ENCODE measurements around the gene SFXN5. TPM values are rescaled to one million over a fixed set of nuclear protein-coding genes. Genes with fewer than 3 reads are reported as not detected.
A peak's percentile ranks its signal among the peaks of the same experiment; 100 is the strongest.

The SFXN5 gene
- total RNA-seq, 2 donors from 2014 or later = 10.3 to 10.9 TPM

DNA sequence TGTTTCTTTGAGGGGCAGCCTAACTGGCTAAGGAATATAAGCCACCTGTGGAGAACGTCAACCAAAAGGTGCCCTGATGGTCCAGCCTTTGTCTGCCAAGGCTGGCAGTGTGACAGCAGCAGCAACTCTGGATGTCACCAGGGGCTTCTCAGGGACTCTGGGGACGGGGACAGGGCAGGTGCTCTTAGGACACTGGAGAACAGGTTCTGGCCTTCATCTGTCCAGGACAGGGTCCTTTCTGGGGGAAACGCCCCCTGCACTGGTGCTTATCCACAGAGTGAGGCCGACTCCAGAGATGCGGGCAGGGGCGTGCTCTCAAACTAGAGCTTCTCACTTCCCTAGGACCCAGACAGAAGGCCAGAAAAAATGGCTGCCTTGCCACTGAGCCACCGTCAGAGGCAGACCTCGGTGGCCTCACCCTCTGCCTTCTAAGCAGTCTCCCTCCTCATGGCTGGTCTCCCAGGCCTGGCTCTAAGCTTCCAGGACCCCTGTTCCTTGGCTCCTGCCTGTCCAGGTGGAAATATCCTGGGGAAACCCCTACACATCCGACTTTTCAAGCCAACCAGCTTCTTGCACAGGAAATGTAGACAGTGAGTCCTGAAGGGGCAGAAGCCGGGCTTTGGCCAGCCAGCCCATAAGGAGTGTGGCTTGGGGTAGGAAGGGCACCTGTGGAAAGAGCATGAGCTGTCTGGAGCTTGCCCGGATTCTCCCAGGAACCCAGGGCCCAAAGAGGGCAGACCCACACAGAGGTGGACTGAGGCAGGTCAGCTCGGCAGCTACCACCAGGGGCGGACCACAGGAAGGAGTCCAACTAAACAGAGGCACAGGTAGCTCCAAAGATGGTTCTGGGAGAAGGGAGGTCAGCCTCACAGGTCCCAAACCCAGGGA is 11.3 kb upstream of the SFXN5 start:
- intact Hi-C loops (cut with DNase I) = loop anchor here in 1 of 2 donors (5.0 kb wide), 2 partner anchors 80 to 320 kb away; no protein-coding TSS in a partner anchor
- DNase-seq (ENCODE audit: low spot score) = peak; percentile 61

- intact Hi-C loops (cut with DNase I) = loop anchor here in 1 of 2 donors (5.0 kb wide), 2 partner anchors 81 to 321 kb away; no protein-coding TSS in a partner anchor
- DNase-seq (ENCODE audit: low spot score) = no peak
Measured at GRCh38 chr2:73081181-73081671, 9.7 kb upstream of the SFXN5 start.

GRCh38 chr2:73080321-73081131 is 9.0 kb upstream of the SFXN5 start:
- intact Hi-C loops (cut with DNase I) = loop anchor here in 1 of 2 donors (5.0 kb wide), 2 partner anchors 82 to 322 kb away; no protein-coding TSS in a partner anchor
- no peak for DNase-seq (ENCODE audit: low spot score)

DNA sequence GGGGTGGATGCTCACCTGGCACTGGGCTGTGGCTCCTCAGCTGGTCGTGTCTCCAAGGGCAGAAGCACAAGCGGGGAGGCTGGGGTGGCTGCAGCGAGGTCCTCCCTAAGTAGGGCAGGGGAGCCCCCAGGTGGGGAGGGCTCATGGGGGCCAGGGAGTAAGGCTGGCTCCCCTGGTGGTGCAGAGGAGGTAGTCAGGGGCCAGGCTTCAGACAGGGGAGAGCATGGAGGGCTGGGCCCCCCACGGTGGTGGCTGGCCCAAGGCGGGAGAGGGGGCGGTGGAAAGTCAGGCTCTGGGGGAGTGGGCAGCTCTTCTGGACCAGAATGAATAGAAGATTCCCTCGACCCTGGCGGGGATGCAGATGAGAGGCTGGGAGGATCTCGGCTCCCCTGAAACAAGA is 8.1 kb upstream of the SFXN5 start:
- intact Hi-C loops (cut with DNase I) = loop anchor here in 1 of 2 donors (5.0 kb wide), 2 partner anchors 83 to 323 kb away; no protein-coding TSS in a partner anchor
- DNase-seq (ENCODE audit: low spot score) = no peak

DNA sequence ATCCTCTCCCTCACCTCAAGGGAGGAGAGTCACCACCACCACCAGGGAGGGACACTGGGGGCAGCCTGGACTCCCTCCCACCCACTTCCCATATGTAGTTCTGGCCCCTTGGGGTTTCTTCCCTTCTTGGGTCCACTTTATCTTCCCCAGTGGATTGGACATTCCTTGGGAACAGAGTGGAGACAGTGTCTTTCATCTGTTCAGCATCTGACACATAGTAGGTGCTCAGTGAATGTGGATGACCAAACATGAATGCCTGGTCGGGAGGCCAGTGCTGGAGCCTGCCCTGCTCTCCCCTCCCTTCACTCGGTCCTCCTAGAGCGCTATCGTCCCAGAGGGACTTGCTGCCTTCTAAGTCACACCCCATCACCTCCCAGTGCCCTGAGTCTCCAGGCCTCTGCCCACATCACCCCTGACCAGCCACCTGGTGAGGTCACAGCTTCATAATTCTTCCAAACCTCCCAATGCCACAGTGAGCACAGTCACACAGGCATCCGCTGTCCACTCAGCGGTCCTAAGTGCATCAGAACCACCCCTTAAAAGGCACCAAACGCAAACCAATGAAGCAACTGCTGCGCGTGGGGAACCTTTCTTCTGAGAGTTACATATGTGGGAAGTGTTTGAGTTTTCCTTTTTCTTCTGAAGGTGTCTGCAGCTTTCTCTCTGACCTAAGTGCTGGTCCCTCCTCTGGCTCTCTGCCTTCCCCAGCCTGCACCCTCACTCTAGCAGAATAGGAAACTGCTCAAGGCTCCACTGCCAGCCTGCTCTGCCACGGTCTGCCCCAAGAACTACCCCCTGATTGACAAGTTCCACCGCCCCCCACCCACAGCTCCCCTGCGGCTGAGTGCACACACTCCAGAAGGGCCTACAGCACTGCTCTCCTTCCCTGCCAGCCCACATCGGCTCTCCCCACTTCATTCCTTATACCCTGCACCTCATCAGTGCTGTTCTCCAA is 7.2 kb upstream of the SFXN5 start:
- DNase-seq (ENCODE audit: low spot score) = no peak
- intact Hi-C loops (cut with DNase I) = no loop called here

GRCh38 chr2:73077424-73077795 is 5.9 kb upstream of the SFXN5 start:
- DNase-seq (ENCODE audit: low spot score) = no peak
- intact Hi-C loops (cut with DNase I) = no loop called here

DNA sequence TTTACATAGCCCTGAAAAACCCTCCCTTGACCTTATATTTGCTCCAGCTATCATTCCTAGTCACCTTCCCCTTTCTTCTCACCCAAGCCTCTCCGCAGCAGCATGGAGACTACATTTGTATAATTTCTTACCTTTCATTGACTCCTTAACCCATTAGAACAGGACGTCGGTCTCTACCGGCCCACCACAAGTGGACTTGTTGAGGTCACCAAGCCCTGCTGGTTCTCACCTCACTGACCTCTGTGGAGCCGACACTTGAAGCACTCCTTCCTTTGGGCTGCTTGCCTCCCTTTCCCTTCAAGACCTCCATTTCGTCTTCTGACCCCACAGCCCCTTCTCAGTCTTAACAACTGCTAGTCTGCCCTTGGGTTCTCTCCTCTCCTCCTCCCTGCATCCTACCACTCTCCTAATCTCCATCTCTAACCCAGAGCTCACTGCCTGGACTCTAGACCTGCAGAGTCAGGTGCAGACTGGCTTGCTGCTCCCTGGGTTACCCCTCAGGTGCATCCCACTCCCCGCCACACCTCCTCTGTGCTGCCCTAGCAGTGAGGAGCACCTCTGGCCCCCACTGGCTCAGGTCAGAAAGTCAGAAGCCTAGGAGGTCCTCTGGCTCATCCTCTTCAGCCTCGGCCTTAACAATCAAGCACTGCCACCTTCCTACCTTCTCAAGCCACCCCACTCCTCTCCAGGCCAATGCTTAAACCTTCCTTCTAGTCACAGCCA is 5.3 kb upstream of the SFXN5 start:
- intact Hi-C loops (cut with DNase I) = no loop called here
- peak; percentile 65 for DNase-seq (ENCODE audit: low spot score)

DNA sequence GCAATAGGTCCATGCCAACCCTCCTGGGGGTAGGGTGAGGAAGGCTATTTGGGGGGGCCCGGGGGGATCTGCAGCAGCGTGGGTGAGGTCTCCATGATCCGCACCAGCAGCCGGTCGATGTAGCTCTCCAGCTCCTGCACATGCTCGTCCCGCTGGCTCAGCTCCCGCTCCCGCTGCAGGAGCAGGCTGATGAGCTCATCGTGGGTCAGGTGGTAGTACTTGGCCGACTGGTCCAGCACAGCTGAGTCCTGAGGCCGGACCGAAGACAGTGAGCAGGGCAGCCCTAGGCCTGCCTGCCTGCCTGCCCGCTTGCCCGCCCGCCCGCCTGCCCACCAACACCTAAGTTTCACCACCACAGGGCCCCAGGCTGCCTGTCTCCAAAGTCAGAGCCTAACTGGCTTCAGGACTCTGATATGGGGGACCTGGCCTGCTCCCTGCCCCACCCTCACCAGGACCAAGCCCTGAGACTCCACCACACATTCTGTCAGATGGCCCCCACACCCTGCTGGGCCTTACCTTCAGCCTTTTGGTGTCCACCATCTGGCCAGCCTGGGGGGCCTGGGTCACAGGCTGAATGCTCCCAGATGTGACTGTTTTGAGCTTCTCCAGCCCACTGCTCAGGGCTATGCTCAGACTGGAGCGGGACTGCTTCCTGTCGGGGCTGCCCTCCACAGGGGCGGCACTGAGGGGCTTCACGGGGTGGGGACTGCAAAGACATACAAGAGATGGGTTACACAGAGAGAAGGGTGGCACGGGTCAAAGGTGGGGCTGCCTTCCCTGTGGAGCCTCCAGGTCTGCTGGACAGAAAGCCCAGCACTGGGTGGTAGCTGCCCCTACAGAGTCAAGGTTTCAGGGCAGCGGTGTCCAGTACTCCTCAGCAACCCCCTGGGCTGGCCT is 4.2 kb upstream of the SFXN5 start:
- intact Hi-C loops (cut with DNase I) = no loop called here
- DNase-seq (ENCODE audit: low spot score) = peak; percentile 85

GRCh38 chr2:73074110-73075069 is 2.9 kb upstream of the SFXN5 start:
- intact Hi-C loops (cut with DNase I) = no loop called here
- DNase-seq (ENCODE audit: low spot score) = no peak

DNA sequence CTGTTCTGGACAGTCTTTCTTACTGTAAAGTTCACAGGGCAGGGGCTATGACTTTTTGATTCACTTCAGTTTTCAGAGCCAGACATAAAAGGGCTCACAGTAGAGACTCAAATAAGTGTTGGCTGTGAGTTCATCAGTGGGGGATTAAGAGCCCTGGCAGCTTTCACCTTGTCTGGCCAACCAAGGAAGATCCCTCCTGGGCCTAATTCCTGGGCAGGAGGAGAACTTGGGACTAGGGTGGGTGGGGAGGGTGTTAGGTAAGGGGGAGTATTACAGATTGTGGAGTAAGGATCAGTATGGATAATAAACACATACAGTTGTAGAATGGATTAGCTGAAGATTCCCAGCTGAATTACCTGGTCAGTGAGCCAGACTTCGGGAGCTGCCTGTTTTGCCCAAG is 904 bp upstream of the SFXN5 start:
- intact Hi-C loops (cut with DNase I) = no loop called here

DNA sequence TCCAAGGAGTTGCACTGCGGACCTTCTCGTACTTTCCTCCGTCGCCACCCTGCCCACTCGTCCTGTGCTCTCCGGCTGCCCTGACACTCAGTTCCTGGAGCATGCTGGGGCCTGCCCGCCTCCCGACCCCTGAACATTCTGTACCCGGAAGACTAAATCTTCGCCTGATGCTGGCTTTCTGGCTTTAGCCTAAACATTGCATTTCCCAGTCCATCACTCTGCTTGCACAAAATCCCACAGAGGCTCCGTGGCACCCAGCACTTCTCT is 550 bp upstream of the SFXN5 start:
- intact Hi-C loops (cut with DNase I) = no loop called here
- peak; percentile 81 for DNase-seq (ENCODE audit: low spot score)

More for the DNA sequence above, 904 bp upstream of the SFXN5 start:
- DNase-seq (ENCODE audit: low spot score) = no peak

GRCh38 chr2:73070643-73071359 is 711 bp downstream of the SFXN5 start:
- DNase-seq (ENCODE audit: low spot score) = peak; percentile 86
- intact Hi-C loops (cut with DNase I) = no loop called here

- intact Hi-C loops (cut with DNase I) = no loop called here
Measured at GRCh38 chr2:73069855-73070642, 1.5 kb downstream of the SFXN5 start.

GRCh38 chr2:73069041-73069854 is 2.3 kb downstream of the SFXN5 start:
- DNase-seq (ENCODE audit: low spot score) = no peak
- intact Hi-C loops (cut with DNase I) = no loop called here

More at GRCh38 chr2:73069855-73070642, 1.5 kb downstream of the SFXN5 start:
- no peak for DNase-seq (ENCODE audit: low spot score)

All from posterior vena cava (tissue), 2 donors.